ENCODE measurements around the gene PCDHGC3.

Gene PCDHGC3

GRCh38 chr5:141485321-141486055, 9.7 kb downstream of the PCDHGC3 start:
- no peak for FAIRE-seq

DNA sequence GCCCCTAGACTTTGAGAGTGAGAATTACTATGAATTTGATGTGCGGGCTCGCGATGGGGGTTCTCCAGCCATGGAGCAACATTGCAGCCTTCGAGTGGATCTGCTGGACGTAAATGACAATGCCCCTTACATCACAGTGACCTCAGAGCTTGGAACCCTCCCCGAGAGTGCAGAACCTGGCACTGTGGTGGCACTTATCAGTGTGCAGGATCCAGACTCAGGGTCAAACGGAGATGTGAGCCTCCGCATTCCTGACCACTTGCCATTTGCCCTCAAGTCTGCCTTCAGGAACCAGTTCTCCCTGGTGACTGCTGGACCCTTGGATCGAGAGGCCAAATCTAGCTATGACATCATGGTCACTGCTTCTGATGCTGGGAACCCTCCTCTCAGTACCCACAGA, 10.3 kb downstream of the PCDHGC3 start:
- FAIRE-seq, result no peak

DNA sequence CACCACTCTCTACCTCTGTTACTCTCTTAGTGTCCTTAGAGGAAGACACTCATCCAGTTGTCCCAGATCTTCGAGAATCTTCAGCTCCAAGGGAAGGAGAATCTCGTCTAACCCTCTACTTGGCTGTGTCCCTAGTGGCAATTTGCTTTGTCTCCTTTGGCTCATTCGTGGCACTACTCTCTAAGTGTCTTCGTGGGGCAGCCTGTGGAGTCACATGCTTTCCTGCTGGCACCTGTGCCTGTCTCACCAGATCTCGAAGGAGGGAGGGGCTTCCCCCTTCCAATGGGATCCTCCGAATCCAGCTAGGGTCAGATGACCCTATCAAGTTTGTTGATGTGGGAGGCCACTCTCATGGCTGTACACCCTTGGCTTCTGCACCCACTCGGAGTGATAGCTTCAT, 11.4 kb downstream of the PCDHGC3 start:
- no peak for FAIRE-seq

- no peak for FAIRE-seq
Measured at GRCh38 chr5:141488591-141489561, 13.1 kb downstream of the PCDHGC3 start, which contains the start of gene PCDHGC5. TSS of gene PCDHGC5 (plus strand) at chr5:141489081. CDS start at chr5:141489241, 160 bp downstream.

GRCh38 chr5:141489841-141490240, 14.1 kb downstream of the PCDHGC3 start:
- no peak for FAIRE-seq

DNA sequence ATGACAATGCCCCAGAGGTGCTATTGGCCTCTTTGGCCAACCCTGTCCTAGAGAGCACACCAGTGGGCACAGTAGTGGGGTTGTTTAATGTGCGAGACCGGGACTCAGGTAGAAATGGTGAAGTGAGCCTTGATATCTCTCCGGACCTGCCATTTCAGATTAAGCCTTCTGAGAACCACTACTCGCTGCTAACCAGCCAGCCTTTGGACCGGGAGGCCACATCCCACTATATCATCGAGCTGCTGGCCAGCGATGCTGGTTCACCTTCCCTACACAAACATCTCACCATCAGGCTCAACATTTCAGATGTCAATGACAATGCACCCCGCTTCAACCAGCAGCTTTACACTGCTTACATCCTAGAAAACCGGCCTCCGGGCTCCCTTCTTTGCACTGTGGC, 14.5 kb downstream of the PCDHGC3 start:
- FAIRE-seq, result no peak

GRCh38 chr5:141490771-141491170, 15.0 kb downstream of the PCDHGC3 start:
- no peak for FAIRE-seq

- FAIRE-seq, result no peak
Measured at GRCh38 chr5:141491323-141492167, 15.8 kb downstream of the PCDHGC3 start.

- FAIRE-seq, result no peak
Measured at GRCh38 chr5:141492168-141492885, 16.6 kb downstream of the PCDHGC3 start.

DNA sequence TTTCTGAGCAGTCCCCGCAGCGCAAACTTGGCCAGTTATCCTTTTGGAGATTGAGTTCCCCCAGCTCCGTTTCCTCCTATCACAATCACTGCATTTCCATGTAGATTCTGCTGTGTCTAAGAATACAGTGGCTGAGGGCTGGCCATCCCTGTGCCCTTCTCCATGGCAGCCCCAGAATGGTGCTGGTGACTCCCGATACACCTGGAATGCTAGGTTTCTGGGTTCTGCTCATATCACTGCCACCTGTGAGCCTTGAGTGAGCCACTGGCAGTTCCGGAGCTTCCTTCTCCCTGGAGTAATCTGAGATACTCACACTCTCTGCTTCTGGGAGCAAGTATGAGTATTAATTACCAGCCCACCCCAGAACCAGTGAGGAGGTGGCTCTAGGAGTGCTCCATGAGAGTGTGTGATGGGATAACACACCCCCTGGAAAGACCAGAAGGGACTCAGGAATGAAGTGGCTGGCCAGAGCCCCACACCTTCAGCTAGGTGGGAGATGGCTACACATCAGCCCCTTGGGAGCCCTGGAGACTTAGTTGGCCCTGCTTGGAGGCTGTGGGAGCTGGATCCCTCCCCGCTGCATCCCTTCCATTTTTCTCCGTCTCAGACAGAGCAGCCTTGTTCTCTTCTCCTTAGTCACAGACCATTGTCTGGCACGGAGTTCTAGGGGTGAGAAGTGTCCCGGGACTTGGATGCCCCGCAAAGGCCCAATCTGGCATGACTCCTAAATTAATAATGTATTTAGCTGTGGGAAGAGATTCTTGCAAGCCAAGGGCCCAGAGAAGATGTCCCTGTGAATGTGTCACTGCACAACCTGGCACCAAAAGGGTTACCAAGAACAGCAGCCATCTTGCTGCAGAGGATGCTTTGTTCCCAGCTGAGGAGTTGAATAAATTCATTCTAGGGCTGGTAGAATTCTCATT, 18.0 kb downstream of the PCDHGC3 start:
- FAIRE-seq, result no peak

- no peak for FAIRE-seq
Measured at GRCh38 chr5:141494761-141495452, 19.1 kb downstream of the PCDHGC3 start.

- no peak for FAIRE-seq
Measured at GRCh38 chr5:141495453-141495811, 19.7 kb downstream of the PCDHGC3 start.

GRCh38 chr5:141496038-141496437, 20.3 kb downstream of the PCDHGC3 start:
- FAIRE-seq, result no peak

- FAIRE-seq, result no peak
Measured at GRCh38 chr5:141501761-141502160, 26.0 kb downstream of the PCDHGC3 start.

GRCh38 chr5:141503681-141504080, 27.9 kb downstream of the PCDHGC3 start:
- FAIRE-seq, result no peak

GRCh38 chr5:141504216-141504615, 28.4 kb downstream of the PCDHGC3 start:
- FAIRE-seq, result no peak

DNA sequence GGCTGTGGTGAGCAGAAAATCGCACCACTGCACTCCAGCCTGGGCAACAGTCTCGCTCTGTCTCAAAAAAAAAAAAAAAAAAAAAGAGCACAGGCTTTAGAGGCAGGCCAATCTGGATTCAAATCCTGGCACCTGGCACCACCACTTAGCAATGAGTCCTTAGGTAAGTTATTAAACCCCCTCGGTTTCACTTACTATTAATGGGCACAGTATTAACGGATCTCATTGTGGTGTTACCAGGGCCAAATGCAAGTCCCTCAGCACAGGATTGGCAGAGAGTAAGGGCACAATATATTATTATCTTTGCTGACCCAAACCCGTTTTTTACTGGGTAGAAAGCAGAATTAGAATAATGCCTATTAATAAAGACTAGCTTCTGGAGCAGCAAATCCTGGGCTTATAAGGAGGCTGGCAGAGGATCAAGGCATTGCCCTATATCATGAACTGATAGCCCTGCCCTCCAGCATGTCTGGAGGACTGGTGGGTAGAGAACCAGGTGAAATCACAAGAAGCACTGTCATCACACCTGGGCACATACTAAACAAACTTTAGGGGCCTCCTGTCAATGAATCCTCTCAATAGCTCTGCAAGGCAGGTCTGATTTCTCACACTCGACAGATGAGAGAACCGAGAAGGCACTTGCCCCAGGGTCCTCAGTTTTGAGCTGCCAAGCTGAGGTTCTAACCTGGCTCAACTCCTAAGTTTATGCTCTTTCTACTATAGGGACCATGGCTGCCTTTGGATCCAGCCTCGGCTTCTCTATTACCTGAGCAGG, 30.8 kb downstream of the PCDHGC3 start:
- no peak for FAIRE-seq

GRCh38 chr5:141507387-141508091, 31.8 kb downstream of the PCDHGC3 start:
- no peak for FAIRE-seq

- no peak for FAIRE-seq
Measured at GRCh38 chr5:141508440-141508797, 32.7 kb downstream of the PCDHGC3 start.

All from islet of Langerhans (tissue), 1 donor.